ENCODE data around the gene NACC2. TPM values are rescaled to one million over a fixed set of nuclear protein-coding genes. Genes with fewer than 3 reads are reported as not detected.

NACC2 gene
- total RNA-seq, 1 donor from 2014 or later: 1.6 TPM

GRCh38 chr9:136107953-136108647 lies 13.0 kb upstream of the NACC2 start:
- no peak overlapping the region for H3K27ac Mint-ChIP-seq
- no peaks in the 10 kb centered on the region for H3K36me3 Mint-ChIP-seq (ENCODE audit: low read depth)
- DNase-seq (no peak), ATAC-seq (ENCODE audit: low read depth) (no peak)
- H3K4me1 Mint-ChIP-seq: peaks cover 36% of the 10 kb centered on the region
- no peaks in the 10 kb centered on the region for H3K9me3 Mint-ChIP-seq
- ChIA-PET POLR2A (interaction anchor here (1.3 to 3.2 kb wide), 2 partner anchors 9 to 12 kb away, joined by 5 to 16 read pairs; partner anchors contain the start of gene TMEM250), CTCF (interaction anchor here (0.5 kb wide), 1 partner anchor 254 kb away, joined by 3 read pairs; no protein-coding TSS in a partner anchor)
- H3K4me3 Mint-ChIP-seq: peak overlapping the region; percentile 61
- no peak for TF ChIP-seq CTCF (IDR thresholded peaks at IDR 0.05)
- intact Hi-C loops (cut with micrococcal nuclease): loop anchor here (2.0 kb wide), 1 partner anchor 13 kb away; the partner anchor contains the start of gene NACC2
- H3K27me3 Mint-ChIP-seq: peaks cover 3% of the 10 kb centered on the region

GRCh38 chr9:136107155-136107952 lies 12.3 kb upstream of the NACC2 start:
- intact Hi-C loops (cut with micrococcal nuclease): no loop called here
- H3K9me3 Mint-ChIP-seq: no peaks in the 10 kb centered on the region
- ATAC-seq (ENCODE audit: low read depth): no peak
- CTCF ChIA-PET: interaction anchor here (0.5 kb wide), 1 partner anchor 10 kb away, joined by 3 read pairs; no protein-coding TSS in a partner anchor
- no peaks in the 10 kb centered on the region for H3K36me3 Mint-ChIP-seq (ENCODE audit: low read depth)
- peaks cover 3% of the 10 kb centered on the region for H3K27me3 Mint-ChIP-seq
- POLR2A ChIA-PET: interaction anchor here (0.6 to 3.2 kb wide), 5 partner anchors 10 to 146 kb away, joined by 3 to 16 read pairs (median 3); partner anchors contain the start of genes TMEM250 and UBAC1
- DNase-seq: no peak
- peak overlapping the region; percentile 61 for H3K4me3 Mint-ChIP-seq
- H3K27ac Mint-ChIP-seq: peak overlapping the region; percentile 71
- no peak for TF ChIP-seq CTCF (IDR thresholded peaks at IDR 0.05)
- H3K4me1 Mint-ChIP-seq: peaks cover 36% of the 10 kb centered on the region

- H3K9me3 Mint-ChIP-seq: no peaks in the 10 kb centered on the region
- peaks cover 35% of the 10 kb centered on the region for H3K4me1 Mint-ChIP-seq
- no peaks in the 10 kb centered on the region for H3K36me3 Mint-ChIP-seq (ENCODE audit: low read depth)
- no peak for DNase-seq
- H3K27me3 Mint-ChIP-seq: peaks cover 3% of the 10 kb centered on the region
- H3K27ac Mint-ChIP-seq: no peak overlapping the region
- no peak overlapping the region for H3K4me3 Mint-ChIP-seq
- intact Hi-C loops (cut with micrococcal nuclease): no loop called here
- POLR2A ChIA-PET: interaction anchor here (3.2 kb wide), 1 partner anchor 12 kb away, joined by 16 read pairs; the partner anchor contains the start of gene TMEM250
- CTCF ChIA-PET: interaction anchor here (0.9 to 1.3 kb wide), 2 partner anchors 138 to 178 kb away, joined by 3 to 4 read pairs; no protein-coding TSS in a partner anchor
- no peak for TF ChIP-seq CTCF (IDR thresholded peaks at IDR 0.05)
- no peak for ATAC-seq (ENCODE audit: low read depth)
Observed at GRCh38 chr9:136105398-136106135, 10.5 kb upstream of the NACC2 start.

- ATAC-seq (ENCODE audit: low read depth) (no peak), DNase-seq (no peak)
- ChIA-PET CTCF (no interaction called here), POLR2A (interaction anchor here (0.6 kb wide), 1 partner anchor 320 kb away, joined by 5 read pairs; no protein-coding TSS in a partner anchor)
- Mint-ChIP-seq H3K36me3 (ENCODE audit: low read depth) (no peaks in the 10 kb centered on the region), H3K27ac (no peak overlapping the region), H3K4me1 (peaks cover 29% of the 10 kb centered on the region), H3K27me3 (peaks cover 3% of the 10 kb centered on the region), H3K4me3 (no peak overlapping the region), H3K9me3 (no peaks in the 10 kb centered on the region)
- intact Hi-C loops (cut with micrococcal nuclease): no loop called here
- TF ChIP-seq CTCF (IDR thresholded peaks at IDR 0.05): no peak
Observed at GRCh38 chr9:136104916-136105315, 9.8 kb upstream of the NACC2 start.
